GM12878 (cell line): Measurements from ENCODE around the gene PARM1. TPM values are rescaled to one million over a fixed set of nuclear protein-coding genes. Genes with fewer than 3 reads are reported as not detected.

ENCODE experiments used
- ATAC-seq: fragments of 200-7000 bp; cut with Tn5 transposase; 3 replicates; pipeline ENCODE4 v1.9.1; 2020; ENCODE audit warnings: mild to moderate bottlenecking, moderate library complexity
- BruUV-seq: library from RNA; stranded (reverse); fragments of 400-500 nt; replicated peaks from 2 replicates; lab custom pipeline; 2021; lab: Mats Ljungman, UMichigan
- CTCF ChIA-PET: fragments of 300-600 bp; sonication (Branson Sonifier 250); formaldehyde crosslinking; extraction: SDS; loops from one replicate; lab custom pipeline; 2021; ENCODE audit warnings: inconsistent platforms; lab: Yijun Ruan, JAX
- POLR2A ChIA-PET: fragments of 350-600 bp; formaldehyde crosslinking; extraction: SDS; loops from one replicate; lab custom pipeline; 2021; ENCODE audit warnings: inconsistent platforms; lab: Charles Lee
- RAD21 ChIA-PET: fragments of 300-600 bp; sonication (Branson Sonifier 250); formaldehyde crosslinking; loops from one replicate; lab custom pipeline; 2023; ENCODE audit warnings: antibody characterized with exemption; ENCODE audit not compliant: unreplicated experiment; lab: Charles Lee
- SMC1A ChIA-PET: fragments of 300-600 bp; sonication (Branson Sonifier 250); formaldehyde crosslinking; loops from one replicate; lab custom pipeline; 2023; ENCODE audit not compliant: unreplicated experiment, uncharacterized antibody; lab: Charles Lee
- DNase-seq: peaks from one replicate; pipeline ENCODE4 v3.0.0-alpha.2; 2011; ENCODE audit warnings: low read depth, low spot score
- FAIRE-seq: peaks from 3 replicates; lab custom pipeline; 2011; peaks lifted over from hg19 to GRCh38; lab: Jason Lieb, UNC
- H2AFZ ChIP-seq: 2 replicates; pipeline ENCODE4 v1.6.0; 2011; ENCODE audit warnings: low read depth, low read length, control low read depth; ENCODE audit not compliant: control insufficient read depth
- H3K27ac ChIP-seq: 2 replicates; pipeline ENCODE4 v1.5.1; 2011; ENCODE audit warnings: control low read depth; ENCODE audit not compliant: control insufficient read depth, insufficient read depth
- H3K27me3 ChIP-seq, 2 experiments: replicated peaks in 1 of 2; 2 replicates each; pipeline versions ENCODE4 v1.6.0 to v1.6.1; 2011; ENCODE audit warnings: low read length in 1 of 2; ENCODE audit not compliant: control insufficient read depth in 2 of 2, insufficient read depth in 2 of 2
- H3K36me3 ChIP-seq, 2 experiments: 2 replicates each; pipeline ENCODE4 v1.5.1; 2011; ENCODE audit warnings: low read length in 1 of 2; ENCODE audit not compliant: control insufficient read depth in 2 of 2, insufficient read depth in 2 of 2
- H3K4me1 ChIP-seq: 2 replicates; pipeline ENCODE4 v1.6.1; 2011; ENCODE audit warnings: mild to moderate bottlenecking, low read length, moderate library complexity, mixed read lengths; ENCODE audit not compliant: control insufficient read depth, insufficient read depth
- H3K4me2 ChIP-seq: 2 replicates; pipeline ENCODE4 v1.6.0; 2011; ENCODE audit warnings: control low read depth; ENCODE audit not compliant: control insufficient read depth, insufficient read depth
- H3K4me3 ChIP-seq: fragments of 200-600 bp; sonication (generic); 2 replicates; pipeline ENCODE4 v1.5.1; 2016
- H3K79me2 ChIP-seq: 2 replicates; pipeline ENCODE4 v1.6.0; 2011; ENCODE audit warnings: low read length; ENCODE audit not compliant: control insufficient read depth, insufficient read depth
- H3K9ac ChIP-seq: 2 replicates; pipeline ENCODE4 v1.8.0; 2011; ENCODE audit warnings: low read length, control low read depth, mixed read lengths; ENCODE audit not compliant: control insufficient read depth, insufficient read depth
- H3K9me3 ChIP-seq: replicated peaks from 3 replicates; pipeline ENCODE4 v1.5.1; 2011; ENCODE audit warnings: mild to moderate bottlenecking, low read length; ENCODE audit not compliant: control insufficient read depth, insufficient read depth
- H4K20me1 ChIP-seq: 2 replicates; pipeline ENCODE4 v1.6.0; 2011; ENCODE audit not compliant: control insufficient read depth, insufficient read depth
- BRCA1 ChIP-seq: IDR thresholded peaks from 2 replicates; pipeline ENCODE4 v1.6.1; 2011; ENCODE audit warnings: low read depth, low read length, improper control_type of control experiment
- CREB1 ChIP-seq: IDR thresholded peaks from 2 replicates; pipeline ENCODE4 v1.6.1; 2012; ENCODE audit warnings: low read depth, mild to moderate bottlenecking, inconsistent platforms
- EED ChIP-seq: sonication (generic); IDR thresholded peaks from 2 replicates; pipeline ENCODE4 v1.6.1; 2016; ENCODE audit warnings: antibody characterized with exemption, low read depth
- EP300 ChIP-seq, 2 experiments: fragments of 150-350 bp in 1 of 2; IDR thresholded peaks; 2 replicates each; pipeline ENCODE4 v1.6.1; 2011 to 2012; ENCODE audit warnings: low read depth in 2 of 2, low read length in 2 of 2, borderline replicate concordance in 1 of 2, improper control_type of control experiment in 1 of 2, inconsistent platforms in 1 of 2; ENCODE audit not compliant: control insufficient read depth in 1 of 2
- JUNB ChIP-seq: IDR thresholded peaks from 2 replicates; pipeline ENCODE4 v1.6.1; 2016; ENCODE audit warnings: antibody characterized with exemption, mild to moderate bottlenecking
- KAT2A ChIP-seq: conservative IDR thresholded peaks from 2 replicates; pipeline ENCODE4 v1.6.1; 2011; ENCODE audit warnings: low read depth, low read length; ENCODE audit not compliant: control insufficient read depth
- MEF2A ChIP-seq: IDR thresholded peaks from 2 replicates; pipeline ENCODE4 v1.6.1; 2011; ENCODE audit warnings: low read depth, mild to moderate bottlenecking, low read length, moderate library complexity; ENCODE audit not compliant: insufficient read depth
- NFIC ChIP-seq: IDR thresholded peaks from 2 replicates; pipeline ENCODE4 v1.6.1; 2012; ENCODE audit warnings: low read depth, mild to moderate bottlenecking, inconsistent platforms, low read length, moderate library complexity
- NRF1 ChIP-seq: conservative IDR thresholded peaks from 2 replicates; pipeline ENCODE4 v1.6.1; 2011; ENCODE audit warnings: mild to moderate bottlenecking, low read depth, low read length, improper control_type of control experiment
- RAD21 ChIP-seq: IDR thresholded peaks from 2 replicates; pipeline ENCODE4 v1.6.1; 2011; ENCODE audit warnings: mild to moderate bottlenecking, low read depth, low read length, moderate library complexity; ENCODE audit not compliant: insufficient read depth
- SMC3 ChIP-seq: IDR thresholded peaks from 2 replicates; pipeline ENCODE4 v1.6.1; 2011; ENCODE audit warnings: low read length, improper control_type of control experiment, borderline replicate concordance
- SP1 ChIP-seq: IDR thresholded peaks from one replicate; pipeline ENCODE4 v1.6.1; 2011; ENCODE audit warnings: low read depth, low read length
- SREBF2 ChIP-seq: IDR thresholded peaks from 2 replicates; pipeline ENCODE4 v1.6.1; 2012; ENCODE audit warnings: mild to moderate bottlenecking, low read length
- WRNIP1 ChIP-seq: IDR thresholded peaks from 2 replicates; pipeline ENCODE4 v1.6.1; 2011; ENCODE audit warnings: low read depth, low read length, improper control_type of control experiment, borderline replicate concordance
- ZNF24 ChIP-seq: fragments of 450-650 bp; IDR thresholded peaks from 2 replicates; pipeline ENCODE4 v1.6.1; 2017; ENCODE audit warnings: antibody characterized with exemption, mild to moderate bottlenecking
- WGBS: methylation state at CpG from one replicate; pipeline ENCODE4 v1.1.6; 2016; ENCODE audit warnings: low lambda C conversion rate; ENCODE audit not compliant: insufficient replicate concordance, insufficient coverage; ENCODE audit errors: missing lambda C conversion rate; 5-methylcytosine and 5-hydroxymethylcytosine counted together
- in situ Hi-C: fragments of 300-500 bp; cut with MboI; formaldehyde crosslinking; loops from 9 replicates; pipeline ENCODE4 v1.14.3; 2018; ENCODE audit warnings: mixed read lengths
- intact Hi-C: fragments of 100-400 bp; cut with micrococcal nuclease; formaldehyde crosslinking; loops from one replicate; pipeline ENCODE4 v1.14.2; 2022; ENCODE audit not compliant: unreplicated experiment
- polyA plus RNA-seq, 11 experiments: library from polyadenylated mRNA; depleted of rRNA in 4 of 11; unstranded in 6 of 11; stranded (reverse) in 5 of 11; fragments of >200 nt; fragmentation: Nextera tagmentation in 4 of 11; fragmentation: Illumina TruSeq in 1 of 11; extraction: Ambion mirVana in 4 of 11; extraction: Trizol in 1 of 11; gene quantifications; 1 replicate in 1 of 11; 2 replicates in 10 of 11; pipeline versions ENCODE4 v1.2.1 to v1.2.3, GENCODE V29; 2011 to 2016; ENCODE audit warnings: inconsistent platforms in 2 of 11, missing spikeins in 2 of 11, low read depth in 1 of 11
- total RNA-seq, 4 experiments: library from RNA; depleted of rRNA in 3 of 4; stranded (reverse); fragments of >200 nt in 3 of 4; fragmentation: Illumina TruSeq in 1 of 4; extraction: Trizol in 1 of 4; gene quantifications; 2 replicates each; pipeline versions ENCODE4 v1.2.1 to v1.2.3, GENCODE V29; 2013 to 2021
- TF ChIP-seq, protein P1 (sequence below): fragments of 450-650 bp; IDR thresholded peaks from 2 replicates; pipeline ENCODE4 v1.6.1; 2017; ENCODE audit warnings: borderline replicate concordance
- TF ChIP-seq, protein P2 (sequence below): IDR thresholded peaks from 2 replicates; pipeline ENCODE4 v1.6.1; 2012; ENCODE audit warnings: low read length, inconsistent platforms

PARM1 gene
- total and polyA plus RNA-seq, 10 of the 15 experiments (the other 5 are each of a cell fraction or from before 2014, with no cell fraction given): 13.9 to 56.2 (median 41.3) TPM

DNA sequence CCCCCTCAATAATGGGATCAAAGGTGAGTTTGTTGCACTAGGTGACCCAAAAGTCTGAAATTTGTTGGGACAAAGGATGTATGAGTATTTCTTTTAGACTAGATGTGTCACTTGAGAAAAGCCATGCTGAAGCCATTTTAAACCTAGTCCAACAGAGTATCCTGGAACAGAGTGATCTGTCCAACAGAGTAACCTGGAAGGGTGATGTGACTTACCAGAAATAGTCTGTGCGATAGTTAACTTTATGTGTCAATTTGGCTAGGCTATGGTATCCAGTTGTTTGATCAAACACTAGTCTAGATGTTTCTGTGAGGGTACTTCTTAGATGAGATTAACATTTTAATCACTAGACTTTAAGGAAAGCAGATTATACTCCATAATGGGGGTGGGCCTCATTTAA, 154.5 kb downstream of the PARM1 start (continued):
- TF ChIP-seq NRF1 (no peak), KAT2A (no peak), WRNIP1 (no peak), SMC3 (no peak), SP1 (no peak), EP300 (IDR thresholded peaks at IDR 0.05; ENCODE audit: borderline replicate concordance in 1 of 2, control insufficient read depth in 1 of 2, low read depth in 2 of 2, low read length in 2 of 2) (no peak), ZNF24 (no peak), BRCA1 (no peak), SREBF2 (no peak), CREB1 (no peak)
- TF ChIP-seq, protein P1, sequence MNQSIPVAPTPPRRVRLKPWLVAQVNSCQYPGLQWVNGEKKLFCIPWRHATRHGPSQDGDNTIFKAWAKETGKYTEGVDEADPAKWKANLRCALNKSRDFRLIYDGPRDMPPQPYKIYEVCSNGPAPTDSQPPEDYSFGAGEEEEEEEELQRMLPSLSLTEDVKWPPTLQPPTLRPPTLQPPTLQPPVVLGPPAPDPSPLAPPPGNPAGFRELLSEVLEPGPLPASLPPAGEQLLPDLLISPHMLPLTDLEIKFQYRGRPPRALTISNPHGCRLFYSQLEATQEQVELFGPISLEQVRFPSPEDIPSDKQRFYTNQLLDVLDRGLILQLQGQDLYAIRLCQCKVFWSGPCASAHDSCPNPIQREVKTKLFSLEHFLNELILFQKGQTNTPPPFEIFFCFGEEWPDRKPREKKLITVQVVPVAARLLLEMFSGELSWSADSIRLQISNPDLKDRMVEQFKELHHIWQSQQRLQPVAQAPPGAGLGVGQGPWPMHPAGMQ: no peak

DNA sequence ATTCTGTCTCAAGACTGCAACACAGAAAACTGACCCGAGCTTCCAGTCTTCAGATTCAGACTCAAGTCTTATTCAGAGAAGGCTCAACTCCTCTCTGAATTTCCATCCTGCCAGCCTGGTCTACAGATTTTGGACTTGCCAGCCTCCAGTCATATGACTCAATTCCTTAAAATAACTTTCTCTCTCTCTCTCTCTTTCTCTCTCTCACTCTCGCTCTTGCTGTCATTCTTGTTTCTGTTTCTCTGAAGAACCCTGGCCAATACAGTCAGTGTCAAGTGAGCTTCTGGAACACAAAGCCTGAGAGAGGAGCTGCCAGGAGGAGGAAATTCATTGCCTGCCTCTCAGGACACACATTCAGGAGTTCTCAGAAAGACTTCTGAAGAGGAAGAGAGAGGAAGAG, 154.9 kb downstream of the PARM1 start:
- H3K4me3 ChIP-seq: no peak overlapping the region
- intact Hi-C loops: no loop called here
- no peak for DNase-seq
- FAIRE-seq: peak; percentile 56
- H3K9me3 ChIP-seq: no peaks in the 10 kb centered on the region
- ChIA-PET CTCF (no interaction called here), POLR2A (no interaction called here), RAD21 (no interaction called here), SMC1A (no interaction called here)
- no TSS peak for BruUV-seq
- no peaks in the 10 kb centered on the region for H3K36me3 ChIP-seq
- peak overlapping the region; percentile 42; the same call in 1 of the 2 replicates for H3K27ac ChIP-seq
- no peak overlapping the region for H3K9ac ChIP-seq
- no peaks in the 10 kb centered on the region for H3K79me2 ChIP-seq
- H2AFZ ChIP-seq: peak overlapping the region; percentile 66
- TF ChIP-seq JUNB (peak; percentile 40), EED (peak; percentile 33; the same call in 1 of the 2 replicates), RAD21 (no peak), MEF2A (peak; percentile 88), NFIC (peak; percentile 60; the same call in 1 of the 2 replicates)
- TF ChIP-seq, protein P2, sequence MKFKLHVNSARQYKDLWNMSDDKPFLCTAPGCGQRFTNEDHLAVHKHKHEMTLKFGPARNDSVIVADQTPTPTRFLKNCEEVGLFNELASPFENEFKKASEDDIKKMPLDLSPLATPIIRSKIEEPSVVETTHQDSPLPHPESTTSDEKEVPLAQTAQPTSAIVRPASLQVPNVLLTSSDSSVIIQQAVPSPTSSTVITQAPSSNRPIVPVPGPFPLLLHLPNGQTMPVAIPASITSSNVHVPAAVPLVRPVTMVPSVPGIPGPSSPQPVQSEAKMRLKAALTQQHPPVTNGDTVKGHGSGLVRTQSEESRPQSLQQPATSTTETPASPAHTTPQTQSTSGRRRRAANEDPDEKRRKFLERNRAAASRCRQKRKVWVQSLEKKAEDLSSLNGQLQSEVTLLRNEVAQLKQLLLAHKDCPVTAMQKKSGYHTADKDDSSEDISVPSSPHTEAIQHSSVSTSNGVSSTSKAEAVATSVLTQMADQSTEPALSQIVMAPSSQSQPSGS: peak; percentile 29; the same call in 1 of the 2 replicates
- peak overlapping the region; percentile 35; the same call in 1 of the 2 replicates for H3K4me2 ChIP-seq
- ATAC-seq: peak; percentile 78
- H3K27me3 ChIP-seq: no peaks in the 10 kb centered on the region
- in situ Hi-C loops: no loop called here
- 33% methylated on average over 2 of the region's 2 CpGs for WGBS
- H3K4me1 ChIP-seq: no peaks in the 10 kb centered on the region
- H4K20me1 ChIP-seq: no peaks in the 10 kb centered on the region
